Measurements from ENCODE around the gene IKZF4. TPM values are rescaled to one million over a fixed set of nuclear protein-coding genes. Genes with fewer than 3 reads are reported as not detected.
A peak's percentile ranks its signal among the peaks of the same experiment; 100 is the strongest.

IKZF4 gene
- total and polyA plus RNA-seq, 8 donors, result 1.8 to 5.0 (median 3.1) TPM

GRCh38 chr12:56078427-56078826 is 57.6 kb downstream of the IKZF4 start:
- Histone ChIP-seq H3K4me3 (no peak overlapping the region), H3K9me3 (no peaks in the 10 kb centered on the region), H3K27me3 (no peaks in the 10 kb centered on the region), H3K27ac (peak overlapping the region; percentile 94 to 97 (median 96)), H3K36me3 (no peaks in the 10 kb centered on the region), H3K4me1 (peaks cover 0 to 11% (median 10%) of the 10 kb centered on the region in 3 donors)
- no peak for TF ChIP-seq CTCF (IDR thresholded peaks at IDR 0.05)
- intact Hi-C loops (cut with DNase I), result loop anchor here in 1 of 3 donors (5.0 kb wide), 1 partner anchor 39 kb away; the partner anchor contains the start of genes RPL41 and ZC3H10
- 92 to 100% methylated on average over 1 of the region's 1 CpG for WGBS, 2 donors
- no peak for ATAC-seq
- DNase-seq, result no peak
- no peak for FAIRE-seq

- intact Hi-C loops (cut with DNase I), result loop anchor here in 1 of 3 donors (5.0 kb wide), 1 partner anchor 38 kb away; the partner anchor contains the start of genes RPL41 and ZC3H10
- FAIRE-seq (no peak), DNase-seq (peak; percentile 91 to 97 (median 94)), ATAC-seq (peak; percentile 67 to 77 (median 72))
- Histone ChIP-seq H3K27me3 (no peaks in the 10 kb centered on the region), H3K4me1 (peaks cover 0 to 15% (median 14%) of the 10 kb centered on the region in 3 donors), H3K36me3 (no peaks in the 10 kb centered on the region), H3K4me3 (peak overlapping the region; percentile 43 to 91 (median 76)), H3K27ac (peak overlapping the region; percentile 94 to 97 (median 96)), H3K9me3 (no peaks in the 10 kb centered on the region)
- TF ChIP-seq CTCF (IDR thresholded peaks at IDR 0.05), result peak; percentile 57 to 73 (median 68)
- 1 to 2% methylated on average over 47 to 50 of the region's 50 CpGs for WGBS, 2 donors
These were observed 58.3 kb downstream of the IKZF4 start for GRCh38 chr12:56078931-56079722.

GRCh38 chr12:56079723-56080555 is 59.1 kb downstream of the IKZF4 start, which contains the start of gene ERBB3:
Gene ERBB3 (plus strand): TSS chr12:56080165. CDS start chr12:56080301, 136 bp downstream.
- H3K27me3 ChIP-seq, result no peaks in the 10 kb centered on the region
- intact Hi-C loops (cut with DNase I), result loop anchor here in 1 of 3 donors (5.0 kb wide), 1 partner anchor 37 kb away; the partner anchor contains the start of genes RPL41 and ZC3H10
- H3K27ac ChIP-seq, result peak within 1 kb of the TSS; percentile 94 to 97 (median 96)
- H3K4me3 ChIP-seq, result peak within 1 kb of the TSS; percentile 43 to 91 (median 76)
- no peaks in the 10 kb centered on the region for H3K9me3 ChIP-seq
- H3K4me1 ChIP-seq, result peaks cover 5 to 15% (median 14%) of the 10 kb centered on the region in 3 donors
- no peak for TF ChIP-seq CTCF (IDR thresholded peaks at IDR 0.05)
- ATAC-seq, result peak; percentile 78 to 90 (median 86)
- peak; percentile 88 to 92 (median 90) for DNase-seq
- WGBS, 2 donors, result 1% methylated on average over 58 to 59 of the region's 59 CpGs
- peaks cover 0 to 3% (median 0%) of the 10 kb centered on the region in 3 donors for H3K36me3 ChIP-seq
- FAIRE-seq, result no peak

- Histone ChIP-seq H3K27ac (peak overlapping the region; percentile 94 to 97 (median 96)), H3K4me1 (peaks cover 9 to 15% (median 14%) of the 10 kb centered on the region in 3 donors), H3K36me3 (peaks cover 0 to 10% (median 0%) of the 10 kb centered on the region in 3 donors), H3K27me3 (no peaks in the 10 kb centered on the region), H3K9me3 (no peaks in the 10 kb centered on the region), H3K4me3 (peak overlapping the region; percentile 43 to 91 (median 76))
- 4 to 6% methylated on average over 20 of the region's 20 CpGs for WGBS, 2 donors
- DNase-seq (peak; percentile 55 to 81 (median 68)), ATAC-seq (peak; percentile 38 to 61 (median 53)), FAIRE-seq (no peak)
- no peak for TF ChIP-seq CTCF (IDR thresholded peaks at IDR 0.05)
- intact Hi-C loops (cut with DNase I), result no loop called here
These were observed 59.8 kb downstream of the IKZF4 start for GRCh38 chr12:56080556-56081138.

Data from pancreas (tissue), 10 donors.